Ovary (tissue), 9 donors: ENCODE results near the gene TNRC6A. TPM values are rescaled to one million over a fixed set of nuclear protein-coding genes. Genes with fewer than 3 reads are reported as not detected.

Experiments
- DNase-seq, 5 donors: peaks; one replicate each; pipeline ENCODE4 v3.0.0-alpha.2; 2019 to 2020
- H3K27ac ChIP-seq, 2 donors: fragments of 200-600 bp; one replicate each; pipeline versions ENCODE4 v1.5.1 to v1.8.0; 2019 to 2022
- H3K27me3 ChIP-seq: fragments of 200-600 bp; one replicate; pipeline ENCODE4 v1.8.0; 2022
- H3K36me3 ChIP-seq: fragments of 200-600 bp; sonication (generic); one replicate; pipeline ENCODE4 v1.5.1; 2019
- H3K4me1 ChIP-seq: one replicate; pipeline ENCODE4 v1.8.1; 2013; ENCODE audit warnings: mild to moderate bottlenecking, moderate library complexity; ENCODE audit not compliant: insufficient read depth
- H3K4me3 ChIP-seq: fragments of 200-600 bp; sonication (generic); one replicate; pipeline ENCODE4 v1.5.1; 2017
- H3K9me3 ChIP-seq, 2 donors: fragments of 200-600 bp in 1 of 2; sonication (generic) in 1 of 2; one replicate each; pipeline versions ENCODE4 v1.5.1 to v1.8.1; 2013 to 2019; ENCODE audit warnings: mild to moderate bottlenecking in 1 of 2, moderate library complexity in 1 of 2
- CTCF ChIP-seq, 3 donors: fragments of 450-650 bp in 2 of 3; fragments of 200-600 bp in 1 of 3; IDR thresholded peaks; one replicate each; pipeline versions ENCODE4 v1.5.1 to v1.8.0; 2016 to 2022; ENCODE audit warnings: antibody characterized with exemption in 3 of 3, mild to moderate bottlenecking in 1 of 3
- EP300 ChIP-seq: sonication (generic); formaldehyde crosslinking; IDR thresholded peaks from one replicate; pipeline ENCODE4 v1.6.1; 2017; ENCODE audit warnings: antibody characterized with exemption
- POLR2A ChIP-seq: fragments of 450-650 bp; IDR thresholded peaks from one replicate; pipeline ENCODE4 v1.6.1; 2017; ENCODE audit warnings: antibody characterized with exemption, mild to moderate bottlenecking, moderate library complexity
- WGBS, 3 donors: extraction: QIAGEN DNeasy Blood & Tissue Kit in 1 of 3; methylation state at CpG; one replicate each; pipeline versions ENCODE4 v1.1.5 to v1.1.7; 2013 to 2017; 5-methylcytosine and 5-hydroxymethylcytosine counted together
- intact Hi-C, 4 donors: fragments of 100-400 bp; cut with DNase I; formaldehyde crosslinking; loops; one replicate each; pipeline versions ENCODE4 v1.11.0 to v1.15.1; 2022 to 2023
- polyA plus RNA-seq, 2 donors: library from polyadenylated mRNA; stranded (reverse); fragments of 200-250 nt in 1 of 2; fragments of 350-450 nt in 1 of 2; fragmentation: Illumina TruSeq in 1 of 2; extraction: RNeasy Lipid Tissue Mini Kit (QIAGEN cat#74804) in 1 of 2; gene quantifications; one replicate each; pipeline ENCODE4 v1.2.3, GENCODE V29; 2013 to 2014
- total RNA-seq, 7 donors: library from RNA; depleted of rRNA in 2 of 7; stranded (reverse); fragments of >200 nt in 2 of 7; fragmentation: NEBNext Ultra II Directional in 3 of 7; extraction: Animal tissue kit (Norgen Biotek cat#: 25700) in 3 of 7; gene quantifications; one replicate each; pipeline versions ENCODE4 v1.1.0 to v1.2.4, GENCODE V29; 2016 to 2023
- donor health status: DM: no; HTN: no; CAD: no; lungs with moderate emphysema.
- donor health status: DM: no; HTN: no; CAD: no.
- donor health status: Bipolar disorder and iron deficiency.
- donor health status: DM: yes; HTN: yes; CAD: no.
- donor health status: DM: no; HTN: no; CAD: no.
- donor health status: DM: yes; HTN: yes; CAD: no.

Gene TNRC6A
- total and polyA plus RNA-seq, 9 donors = 22.1 to 80.7 (median 54.0) TPM

- no peak for TF ChIP-seq POLR2A
- TF ChIP-seq CTCF (IDR thresholded peaks at IDR 0.05) = no peak
- no peak for TF ChIP-seq EP300
- Histone ChIP-seq H3K4me1 (no peaks in the 10 kb centered on the region), H3K27me3 (no peaks in the 10 kb centered on the region), H3K9me3 (no peaks in the 10 kb centered on the region), H3K36me3 (no peaks in the 10 kb centered on the region), H3K27ac (no peak overlapping the region), H3K4me3 (no peak overlapping the region)
- intact Hi-C loops = loop anchor here in 1 of 4 donors (10.0 kb wide), 1 partner anchor 179 kb away; no protein-coding TSS in a partner anchor
- no peak for DNase-seq
Measured at GRCh38 chr16:24723663-24724062, 5.8 kb upstream of the TNRC6A start.

GRCh38 chr16:24728011-24728410 is 1.4 kb upstream of the TNRC6A start:
- intact Hi-C loops = loop anchor here in 1 of 4 donors (10.0 kb wide), 1 partner anchor 183 kb away; no protein-coding TSS in a partner anchor
- TF ChIP-seq CTCF (IDR thresholded peaks at IDR 0.05) = no peak
- TF ChIP-seq EP300 = no peak
- TF ChIP-seq POLR2A = no peak
- 92 to 93% (median 93%) methylated on average over 18 of the region's 18 CpGs for WGBS, 3 donors

GRCh38 chr16:24728891-24729242 is 584 bp upstream of the TNRC6A start:
- peak overlapping the region; percentile 93 to 96 for H3K27ac ChIP-seq
- peaks cover 11% of the 10 kb centered on the region for H3K4me1 ChIP-seq
- H3K27me3 ChIP-seq = no peaks in the 10 kb centered on the region
- WGBS, 3 donors = 3 to 6% (median 3%) methylated on average over 8 of the region's 8 CpGs
- peak overlapping the region; percentile 81 for H3K4me3 ChIP-seq
- H3K36me3 ChIP-seq = no peaks in the 10 kb centered on the region
- no peak for TF ChIP-seq POLR2A
- no peak for TF ChIP-seq EP300
- no peak for TF ChIP-seq CTCF (IDR thresholded peaks at IDR 0.05)
- intact Hi-C loops = loop anchor here in 1 of 4 donors (10.0 kb wide), 1 partner anchor 184 kb away; no protein-coding TSS in a partner anchor
- no peaks in the 10 kb centered on the region for H3K9me3 ChIP-seq
- DNase-seq = no peak

More at GRCh38 chr16:24728011-24728410, 1.4 kb upstream of the TNRC6A start:
- no peak overlapping the region for H3K27ac ChIP-seq
- peak in 2 of 5 donors; percentile 27 to 32 for DNase-seq
- H3K36me3 ChIP-seq = no peaks in the 10 kb centered on the region
- no peaks in the 10 kb centered on the region for H3K9me3 ChIP-seq
- H3K4me1 ChIP-seq = peaks cover 6% of the 10 kb centered on the region
- no peaks in the 10 kb centered on the region for H3K27me3 ChIP-seq
- H3K4me3 ChIP-seq = no peak overlapping the region

GRCh38 chr16:24729951-24730815 is 732 bp downstream of the TNRC6A start:
- no peaks in the 10 kb centered on the region for H3K9me3 ChIP-seq
- intact Hi-C loops = loop anchor here in 2 of 4 donors (10.0 kb wide), 2 partner anchors 55 to 185 kb away; no protein-coding TSS in a partner anchor
- peak overlapping the region; percentile 93 to 96 for H3K27ac ChIP-seq
- DNase-seq = peak in 4 of 5 donors; percentile 38 to 62 (median 50)
- H3K27me3 ChIP-seq = no peaks in the 10 kb centered on the region
- peak overlapping the region; percentile 81 for H3K4me3 ChIP-seq
- H3K36me3 ChIP-seq = no peaks in the 10 kb centered on the region
- WGBS, 3 donors = 0 to 1% (median 0%) methylated on average over 54 to 61 of the region's 61 CpGs
- TF ChIP-seq EP300 = no peak
- no peak for TF ChIP-seq POLR2A
- no peak for TF ChIP-seq CTCF (IDR thresholded peaks at IDR 0.05)
- H3K4me1 ChIP-seq = peaks cover 14% of the 10 kb centered on the region
